A673 (cell line): ENCODE measurements around the gene ZFP3. TPM values are rescaled to one million over a fixed set of nuclear protein-coding genes. Genes with fewer than 3 reads are reported as not detected.

Source experiments
- BruUV-seq: library from RNA; stranded (reverse); fragments of 400-500 nt; replicated peaks from 2 replicates; lab custom pipeline; 2021; lab: Mats Ljungman, UMichigan
- CTCF ChIA-PET: fragments of 300-600 bp; sonication (Branson Sonifier 250); formaldehyde crosslinking; loops from one replicate; lab custom pipeline; 2022; ENCODE audit warnings: antibody characterized with exemption; lab: Charles Lee
- POLR2A ChIA-PET: fragments of 300-600 bp; sonication (Branson Sonifier 250); formaldehyde crosslinking; loops from one replicate; lab custom pipeline; 2022; ENCODE audit warnings: antibody characterized with exemption; ENCODE audit not compliant: low non-redundant PET; lab: Charles Lee
- DNase-seq: peaks from one replicate; pipeline ENCODE4 v3.0.0-alpha.2; 2015; ENCODE audit warnings: low spot score
- H3K27ac ChIP-seq: fragments of 200-600 bp; sonication (generic); 2 replicates; pipeline ENCODE4 v1.5.1; 2016; ENCODE audit warnings: mixed run types, low read depth, mild to moderate bottlenecking, mixed read lengths, antibody characterized with exemption, low read length; ENCODE audit not compliant: poor library complexity, severe bottlenecking
- H3K27me3 ChIP-seq: fragments of 200-600 bp; sonication (generic); replicated peaks from 2 replicates; pipeline ENCODE4 v1.6.1; 2017; ENCODE audit warnings: mixed run types, low read depth, mild to moderate bottlenecking, mixed read lengths, antibody characterized with exemption, low read length; ENCODE audit not compliant: insufficient read depth, poor library complexity
- H3K36me3 ChIP-seq: fragments of 200-600 bp; sonication (generic); 2 replicates; pipeline ENCODE4 v1.6.1; 2016; ENCODE audit warnings: mixed run types, mild to moderate bottlenecking, mixed read lengths, antibody characterized with exemption, low read length; ENCODE audit not compliant: insufficient read depth, poor library complexity, severe bottlenecking
- H3K4me1 ChIP-seq: fragments of 200-600 bp; sonication (generic); 2 replicates; pipeline ENCODE4 v1.6.1; 2017; ENCODE audit warnings: mixed run types, mild to moderate bottlenecking, mixed read lengths, antibody characterized with exemption, low read length; ENCODE audit not compliant: insufficient read depth, poor library complexity, severe bottlenecking
- H3K4me3 ChIP-seq: fragments of 200-600 bp; sonication (generic); 2 replicates; pipeline ENCODE4 v1.5.1; 2016; ENCODE audit warnings: low read depth, mixed run types, mild to moderate bottlenecking, mixed read lengths, low read length; ENCODE audit not compliant: poor library complexity, severe bottlenecking
- H3K9me3 ChIP-seq: fragments of 200-600 bp; sonication (generic); 2 replicates; pipeline ENCODE4 v1.6.1; 2016; ENCODE audit warnings: mixed run types, low read depth, mild to moderate bottlenecking, mixed read lengths, antibody characterized with exemption, low read length; ENCODE audit not compliant: poor library complexity, severe bottlenecking
- CTCF ChIP-seq: fragments of 300-800, 200-600 bp; sonication (generic); conservative IDR thresholded peaks from 2 replicates; pipeline ENCODE4 v1.5.1; 2017; ENCODE audit warnings: low read depth, mild to moderate bottlenecking, antibody characterized with exemption, low read length, moderate library complexity, mixed read lengths
- EZH2 ChIP-seq: fragments of 200-600 bp; sonication (generic); IDR thresholded peaks from 2 replicates; pipeline ENCODE4 v1.6.1; 2017; ENCODE audit warnings: borderline replicate concordance, low read depth, mild to moderate bottlenecking, mixed read lengths, antibody characterized with exemption, low read length; ENCODE audit not compliant: poor library complexity, severe bottlenecking
- intact Hi-C: fragments of 100-400 bp; cut with micrococcal nuclease; formaldehyde crosslinking; loops from one replicate; pipeline ENCODE4 v1.10.0; 2022; ENCODE audit not compliant: unreplicated experiment
- total RNA-seq: library from RNA; stranded (reverse); gene quantifications from 2 replicates; pipeline ENCODE4 v1.2.3, GENCODE V29; 2021

The ZFP3 gene
- total RNA-seq, 1 experiment from 2014 or later = 8.4 TPM

DNA sequence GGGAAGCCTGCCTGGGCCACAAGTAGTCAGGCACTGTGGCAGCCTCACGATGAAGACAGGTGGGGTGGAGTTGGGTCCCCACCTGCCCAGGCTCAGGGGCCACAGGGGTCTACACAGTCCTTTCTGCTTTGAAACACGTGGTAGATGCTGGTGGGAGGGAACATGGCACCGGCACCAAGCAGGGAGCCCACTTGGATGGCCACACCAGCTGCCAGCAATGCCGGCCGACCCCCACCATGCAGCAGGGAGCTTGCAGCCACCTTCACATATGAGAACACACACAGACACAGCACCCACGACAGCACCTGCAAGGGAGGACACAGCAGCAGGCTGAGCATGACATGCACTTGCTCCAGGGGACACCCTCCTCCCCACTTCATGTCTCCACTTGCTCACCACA, 45.4 kb upstream of the ZFP3 start:
- peaks cover 4% of the 10 kb centered on the region for H3K4me1 ChIP-seq
- no peak for TF ChIP-seq EZH2
- no peak for TF ChIP-seq CTCF
- intact Hi-C loops = no loop called here
- DNase-seq = no peak
- H3K4me3 ChIP-seq = no peak overlapping the region
- BruUV-seq = no TSS peak
- POLR2A ChIA-PET = no interaction called here
- CTCF ChIA-PET = no interaction called here
- no peaks in the 10 kb centered on the region for H3K36me3 ChIP-seq
- H3K27me3 ChIP-seq = no peaks in the 10 kb centered on the region
- H3K9me3 ChIP-seq = no peaks in the 10 kb centered on the region
- H3K27ac ChIP-seq = no peak overlapping the region

- no peaks in the 10 kb centered on the region for H3K9me3 ChIP-seq
- BruUV-seq = no TSS peak
- TF ChIP-seq CTCF (no peak), EZH2 (no peak)
- ChIA-PET CTCF (no interaction called here), POLR2A (no interaction called here)
- H3K4me1 ChIP-seq = peaks cover 4% of the 10 kb centered on the region
- DNase-seq = no peak
- H3K36me3 ChIP-seq = no peaks in the 10 kb centered on the region
- H3K4me3 ChIP-seq = no peak overlapping the region
- intact Hi-C loops = no loop called here
- no peaks in the 10 kb centered on the region for H3K27me3 ChIP-seq
- H3K27ac ChIP-seq = no peak overlapping the region
Measured at GRCh38 chr17:5033352-5034015, 44.8 kb upstream of the ZFP3 start.

DNA sequence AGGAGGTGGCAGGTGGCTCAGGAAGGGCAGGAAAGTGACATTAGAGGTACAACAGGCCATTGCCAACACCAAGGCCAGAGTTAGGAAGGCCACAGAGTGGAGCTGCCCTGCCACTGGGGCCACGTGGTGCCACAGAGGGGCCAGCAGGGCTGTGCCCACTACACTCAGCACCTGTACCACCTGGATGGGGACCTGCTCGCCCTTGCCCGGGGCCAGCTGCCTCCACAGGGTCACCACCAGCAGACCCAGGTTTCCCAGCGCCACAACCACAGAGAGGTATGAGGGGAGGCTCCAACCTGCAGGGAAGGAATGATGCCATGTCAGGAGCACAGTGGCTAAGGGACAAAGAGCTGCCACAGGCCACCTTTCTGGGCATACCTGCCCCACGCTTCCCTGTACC, 44.2 kb upstream of the ZFP3 start:
- Histone ChIP-seq H3K9me3 (no peaks in the 10 kb centered on the region), H3K36me3 (no peaks in the 10 kb centered on the region), H3K27ac (no peak overlapping the region), H3K27me3 (no peaks in the 10 kb centered on the region), H3K4me1 (peaks cover 4% of the 10 kb centered on the region), H3K4me3 (no peak overlapping the region)
- no peak for DNase-seq
- POLR2A ChIA-PET = no interaction called here
- intact Hi-C loops = no loop called here
- CTCF ChIA-PET = interaction anchor here (0.5 kb wide), 1 partner anchor 9 kb away, joined by 3 read pairs; no protein-coding TSS in a partner anchor
- TF ChIP-seq EZH2 (no peak), CTCF (no peak)
- BruUV-seq = no TSS peak
